ENCODE data around the gene CLIC5.

Gene CLIC5

DNA sequence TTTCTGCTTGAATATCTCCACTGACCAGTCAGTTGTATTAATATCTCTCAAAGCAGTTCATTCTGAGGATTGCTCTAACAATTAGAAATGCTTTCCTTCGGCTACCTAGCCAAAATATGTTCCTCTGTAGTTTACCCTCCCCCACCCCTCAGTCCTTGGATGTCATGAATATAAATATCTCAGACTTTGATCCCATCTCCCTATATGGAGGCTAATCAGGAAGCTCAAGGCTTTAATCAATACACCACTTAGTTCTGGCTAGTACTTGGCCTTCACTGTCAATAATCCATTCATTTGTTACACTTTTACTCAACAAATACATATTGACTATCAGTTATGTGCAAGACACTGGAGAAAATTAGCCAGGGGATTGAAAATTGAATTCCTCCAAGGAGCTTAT lies 60.1 kb downstream of the CLIC5 start:
- H3K27me3 ChIP-seq (ENCODE audit: insufficient read depth, poor library complexity, severe bottlenecking), result peaks cover 2% of the 10 kb centered on the region
- no peak overlapping the region for H3K4me3 ChIP-seq (replicated peaks; ENCODE audit: insufficient read depth, low read length)
- no peak for DNase-seq (ENCODE audit: low read depth in 1 of 2, low spot score in 1 of 2)
- no peak overlapping the region for H3K27ac ChIP-seq (replicated peaks)
- no peak for TF ChIP-seq SPI1 (IDR thresholded peaks at IDR 0.05; ENCODE audit: borderline replicate concordance, low read depth)
- no peak for TF ChIP-seq POLR2AphosphoS5 (IDR thresholded peaks at IDR 0.05; ENCODE audit: low read depth)

DNA sequence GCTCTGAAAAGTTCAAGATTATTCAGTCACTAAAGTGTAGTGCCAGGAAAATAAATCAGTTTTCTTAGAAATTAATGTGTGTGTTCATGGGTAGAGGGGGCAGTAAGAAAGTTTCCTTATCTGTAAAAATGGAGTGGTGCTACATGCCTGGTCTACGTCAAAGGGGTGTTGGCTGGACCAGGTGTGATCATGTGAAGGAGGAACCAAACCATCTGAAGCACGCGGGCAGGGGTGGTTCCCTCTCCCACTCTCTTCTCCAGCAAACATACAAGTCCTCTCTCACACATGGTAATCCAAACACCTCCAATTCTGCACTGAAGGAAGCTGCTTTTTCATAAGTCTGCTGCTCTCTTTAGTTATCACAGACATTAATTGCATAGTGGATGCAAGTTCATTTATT lies 63.1 kb downstream of the CLIC5 start:
- TF ChIP-seq POLR2AphosphoS5 (IDR thresholded peaks at IDR 0.05; ENCODE audit: low read depth) (no peak), GABPA (IDR thresholded peaks at IDR 0.05; ENCODE audit: low read depth) (no peak), SPI1 (IDR thresholded peaks at IDR 0.05; ENCODE audit: borderline replicate concordance, low read depth) (no peak)
- TF ChIP-seq, protein P1, sequence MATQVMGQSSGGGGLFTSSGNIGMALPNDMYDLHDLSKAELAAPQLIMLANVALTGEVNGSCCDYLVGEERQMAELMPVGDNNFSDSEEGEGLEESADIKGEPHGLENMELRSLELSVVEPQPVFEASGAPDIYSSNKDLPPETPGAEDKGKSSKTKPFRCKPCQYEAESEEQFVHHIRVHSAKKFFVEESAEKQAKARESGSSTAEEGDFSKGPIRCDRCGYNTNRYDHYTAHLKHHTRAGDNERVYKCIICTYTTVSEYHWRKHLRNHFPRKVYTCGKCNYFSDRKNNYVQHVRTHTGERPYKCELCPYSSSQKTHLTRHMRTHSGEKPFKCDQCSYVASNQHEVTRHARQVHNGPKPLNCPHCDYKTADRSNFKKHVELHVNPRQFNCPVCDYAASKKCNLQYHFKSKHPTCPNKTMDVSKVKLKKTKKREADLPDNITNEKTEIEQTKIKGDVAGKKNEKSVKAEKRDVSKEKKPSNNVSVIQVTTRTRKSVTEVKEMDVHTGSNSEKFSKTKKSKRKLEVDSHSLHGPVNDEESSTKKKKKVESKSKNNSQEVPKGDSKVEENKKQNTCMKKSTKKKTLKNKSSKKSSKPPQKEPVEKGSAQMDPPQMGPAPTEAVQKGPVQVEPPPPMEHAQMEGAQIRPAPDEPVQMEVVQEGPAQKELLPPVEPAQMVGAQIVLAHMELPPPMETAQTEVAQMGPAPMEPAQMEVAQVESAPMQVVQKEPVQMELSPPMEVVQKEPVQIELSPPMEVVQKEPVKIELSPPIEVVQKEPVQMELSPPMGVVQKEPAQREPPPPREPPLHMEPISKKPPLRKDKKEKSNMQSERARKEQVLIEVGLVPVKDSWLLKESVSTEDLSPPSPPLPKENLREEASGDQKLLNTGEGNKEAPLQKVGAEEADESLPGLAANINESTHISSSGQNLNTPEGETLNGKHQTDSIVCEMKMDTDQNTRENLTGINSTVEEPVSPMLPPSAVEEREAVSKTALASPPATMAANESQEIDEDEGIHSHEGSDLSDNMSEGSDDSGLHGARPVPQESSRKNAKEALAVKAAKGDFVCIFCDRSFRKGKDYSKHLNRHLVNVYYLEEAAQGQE (IDR thresholded peaks at IDR 0.05; ENCODE audit: insufficient replicate concordance, low read depth), result no peak
- TF ChIP-seq, protein P2, sequence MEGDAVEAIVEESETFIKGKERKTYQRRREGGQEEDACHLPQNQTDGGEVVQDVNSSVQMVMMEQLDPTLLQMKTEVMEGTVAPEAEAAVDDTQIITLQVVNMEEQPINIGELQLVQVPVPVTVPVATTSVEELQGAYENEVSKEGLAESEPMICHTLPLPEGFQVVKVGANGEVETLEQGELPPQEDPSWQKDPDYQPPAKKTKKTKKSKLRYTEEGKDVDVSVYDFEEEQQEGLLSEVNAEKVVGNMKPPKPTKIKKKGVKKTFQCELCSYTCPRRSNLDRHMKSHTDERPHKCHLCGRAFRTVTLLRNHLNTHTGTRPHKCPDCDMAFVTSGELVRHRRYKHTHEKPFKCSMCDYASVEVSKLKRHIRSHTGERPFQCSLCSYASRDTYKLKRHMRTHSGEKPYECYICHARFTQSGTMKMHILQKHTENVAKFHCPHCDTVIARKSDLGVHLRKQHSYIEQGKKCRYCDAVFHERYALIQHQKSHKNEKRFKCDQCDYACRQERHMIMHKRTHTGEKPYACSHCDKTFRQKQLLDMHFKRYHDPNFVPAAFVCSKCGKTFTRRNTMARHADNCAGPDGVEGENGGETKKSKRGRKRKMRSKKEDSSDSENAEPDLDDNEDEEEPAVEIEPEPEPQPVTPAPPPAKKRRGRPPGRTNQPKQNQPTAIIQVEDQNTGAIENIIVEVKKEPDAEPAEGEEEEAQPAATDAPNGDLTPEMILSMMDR (IDR thresholded peaks at IDR 0.05; ENCODE audit: insufficient read depth, low read length), result no peak
- Histone ChIP-seq H3K27me3 (ENCODE audit: insufficient read depth, poor library complexity, severe bottlenecking) (no peaks in the 10 kb centered on the region), H3K27ac (replicated peaks) (no peak overlapping the region), H3K4me3 (replicated peaks; ENCODE audit: insufficient read depth, low read length) (no peak overlapping the region)
- DNase-seq (ENCODE audit: low read depth in 1 of 2, low spot score in 1 of 2), result no peak

DNA sequence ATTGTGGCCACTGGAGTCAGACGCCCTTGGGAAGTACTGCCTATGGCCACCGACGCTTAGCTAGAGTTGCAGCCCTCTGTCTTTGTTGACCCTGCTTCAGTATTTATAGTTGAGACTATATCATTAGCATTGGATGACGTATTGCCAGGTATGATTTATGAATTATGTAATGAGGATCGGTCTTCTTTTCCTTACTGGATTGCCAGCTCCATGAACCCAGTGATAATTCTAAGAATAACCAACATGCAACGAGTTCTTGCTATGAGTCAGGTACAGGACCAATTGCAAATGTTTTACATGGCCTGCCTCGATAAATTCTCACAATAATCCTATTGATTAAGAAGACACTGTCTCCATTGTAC lies 63.5 kb downstream of the CLIC5 start:
- no peak for TF ChIP-seq GABPA (IDR thresholded peaks at IDR 0.05; ENCODE audit: low read depth)
- no peak for TF ChIP-seq SPI1 (IDR thresholded peaks at IDR 0.05; ENCODE audit: borderline replicate concordance, low read depth)
- TF ChIP-seq, protein P1 (IDR thresholded peaks at IDR 0.05; ENCODE audit: insufficient replicate concordance, low read depth), result no peak
- TF ChIP-seq POLR2AphosphoS5 (IDR thresholded peaks at IDR 0.05; ENCODE audit: low read depth), result no peak
- Histone ChIP-seq H3K27ac (replicated peaks) (no peak overlapping the region), H3K4me3 (replicated peaks; ENCODE audit: insufficient read depth, low read length) (no peak overlapping the region), H3K27me3 (ENCODE audit: insufficient read depth, poor library complexity, severe bottlenecking) (no peaks in the 10 kb centered on the region)
- DNase-seq (ENCODE audit: low read depth in 1 of 2, low spot score in 1 of 2), result no peak

DNA sequence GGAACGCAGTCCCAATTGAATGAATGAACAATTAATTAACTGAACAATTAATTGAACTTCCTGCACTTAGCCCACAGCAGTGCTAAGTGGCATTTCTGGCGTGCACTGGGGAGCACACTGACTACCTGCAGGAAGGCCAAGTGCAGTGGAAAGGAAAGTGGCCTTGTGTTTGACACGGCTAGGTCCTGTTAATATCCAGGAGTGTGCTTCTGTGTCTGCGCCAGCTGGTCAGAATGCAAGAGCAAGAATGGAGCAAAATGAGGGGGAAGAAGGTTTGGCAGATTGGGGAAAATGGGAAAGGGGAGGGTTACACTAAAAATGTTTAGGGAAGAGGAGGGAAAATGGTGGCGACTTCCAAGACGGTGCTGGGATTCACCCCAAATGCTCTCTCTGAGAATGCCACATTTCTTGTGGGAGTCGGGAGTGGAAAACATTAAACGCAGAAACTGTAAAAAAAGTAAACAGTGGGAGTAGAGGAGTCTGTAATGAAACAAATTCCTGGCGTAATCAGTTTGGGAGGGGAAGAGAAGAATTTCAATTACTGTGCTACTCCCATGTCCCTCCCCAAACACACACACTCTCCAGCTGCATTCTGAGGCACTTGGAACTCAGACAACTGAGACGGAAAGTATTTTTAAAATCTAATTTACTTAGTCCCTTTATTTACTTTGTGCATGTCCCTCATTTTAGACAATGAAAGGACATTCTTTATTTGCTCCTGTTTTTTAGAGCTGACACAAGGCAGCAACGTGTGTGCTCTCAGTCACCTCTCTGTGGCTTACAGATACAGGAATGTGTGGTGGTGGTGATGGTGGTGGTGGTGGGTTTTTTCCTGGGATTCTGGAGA lies 64.1 kb downstream of the CLIC5 start:
- no peak for TF ChIP-seq POLR2AphosphoS5 (IDR thresholded peaks at IDR 0.05; ENCODE audit: low read depth)
- no peak for TF ChIP-seq SPI1 (IDR thresholded peaks at IDR 0.05; ENCODE audit: borderline replicate concordance, low read depth)
- TF ChIP-seq, protein P2 (IDR thresholded peaks at IDR 0.05; ENCODE audit: insufficient read depth, low read length), result no peak
- TF ChIP-seq GABPA (IDR thresholded peaks at IDR 0.05; ENCODE audit: low read depth), result no peak
- TF ChIP-seq, protein P1 (IDR thresholded peaks at IDR 0.05; ENCODE audit: insufficient replicate concordance, low read depth), result no peak
- DNase-seq (ENCODE audit: low read depth in 1 of 2, low spot score in 1 of 2), result no peak
- H3K27me3 ChIP-seq (ENCODE audit: insufficient read depth, poor library complexity, severe bottlenecking), result no peaks in the 10 kb centered on the region
- H3K4me3 ChIP-seq (replicated peaks; ENCODE audit: insufficient read depth, low read length), result no peak overlapping the region
- H3K27ac ChIP-seq (replicated peaks), result no peak overlapping the region

Measured in HL-60 (cell line).